ENCODE measurements around the gene HYOU1. TPM values are rescaled to one million over a fixed set of nuclear protein-coding genes. Genes with fewer than 3 reads are reported as not detected.

The HYOU1 gene
- total RNA-seq, 1 experiment from 2014 or later: 228 TPM

DNA sequence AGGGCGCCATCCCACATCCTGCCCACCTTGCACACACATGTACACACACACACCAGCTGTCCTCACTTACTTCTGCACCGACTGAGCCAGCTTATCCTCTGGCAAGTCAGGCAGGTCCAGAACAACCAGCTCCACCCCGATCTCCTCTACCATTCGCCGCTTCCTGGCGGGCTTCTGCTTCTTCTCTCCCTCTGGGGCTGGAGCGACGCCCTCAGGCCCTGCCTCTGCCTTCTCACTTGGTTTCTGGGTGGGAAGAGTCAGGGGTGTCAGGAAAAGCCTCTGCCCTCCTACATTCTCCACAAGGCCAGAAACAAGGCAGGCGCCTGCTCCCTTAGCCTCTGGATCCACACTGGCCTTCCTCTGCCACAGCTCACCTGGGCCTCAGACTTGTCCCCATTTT lies 8.4 kb downstream of the HYOU1 start:
- Histone ChIP-seq H3K4me1 (ENCODE audit: insufficient read depth, low read length) (no peaks in the 10 kb centered on the region), H2AK5ac (ENCODE audit: insufficient read length, low read length) (no peak overlapping the region), H2BK120ac (ENCODE audit: low read depth, low read length, poor library complexity, severe bottlenecking) (no peak overlapping the region), H4K20me1 (ENCODE audit: control insufficient read depth, insufficient read depth, insufficient read length) (no peaks in the 10 kb centered on the region), H3K79me1 (ENCODE audit: insufficient read depth, low read depth, low read length, poor library complexity, severe bottlenecking) (no peaks in the 10 kb centered on the region), H4K5ac (ENCODE audit: insufficient read length, low read depth, low read length) (no peak overlapping the region), H2BK15ac (ENCODE audit: low read depth, low read length) (no peak overlapping the region), H3K27ac (ENCODE audit: insufficient read length, low read depth, low read length) (no peak overlapping the region), H2AFZ (ENCODE audit: low read length) (no peak overlapping the region), H3K9ac (ENCODE audit: extremely low read depth, insufficient read length, low read length) (no peak overlapping the region), H4K8ac (replicated peaks; ENCODE audit: insufficient read length, low read depth, low read length) (no peak overlapping the region), H2BK20ac (ENCODE audit: low read depth, low read length, poor library complexity, severe bottlenecking) (no peak overlapping the region), H4K91ac (ENCODE audit: insufficient read length, low read depth, low read length) (no peak overlapping the region), H3K23me2 (ENCODE audit: insufficient read length, low read depth, low read length, poor library complexity, severe bottlenecking) (no peaks in the 10 kb centered on the region), H3K27me3 (ENCODE audit: insufficient read depth, low read length) (no peaks in the 10 kb centered on the region), H2BK5ac (ENCODE audit: insufficient read length, low read length) (no peak overlapping the region), H3K9me3 (ENCODE audit: control insufficient read depth, low read depth, low read length) (no peaks in the 10 kb centered on the region), H3K4me2 (ENCODE audit: insufficient read depth, insufficient read length, low read length) (no peak overlapping the region), H3K56ac (ENCODE audit: insufficient read length, low read depth, low read length) (no peak overlapping the region), H3T11ph (ENCODE audit: low read length) (no peak overlapping the region), H3K79me2 (ENCODE audit: insufficient read depth, low read length) (no peaks in the 10 kb centered on the region), H3K23ac (ENCODE audit: insufficient read length, low read depth, low read length) (no peak overlapping the region), H3K4ac (ENCODE audit: low read depth, low read length) (no peak overlapping the region), H3K18ac (ENCODE audit: insufficient read length, low read depth, low read length) (no peak overlapping the region), H2BK12ac (ENCODE audit: insufficient read length, low read depth, low read length) (no peak overlapping the region), H3K14ac (ENCODE audit: insufficient read depth, low read length) (no peak overlapping the region)
- Mint-ChIP-seq H3K4me1 (peaks cover 2 to 13% of the 10 kb centered on the region in 2 experiments; a peak in 3 of 4 replicates), H3K36me3 (ENCODE audit: insufficient read depth in 1 of 3, low read depth in 3 of 3) (peaks cover 71 to 94% (median 83%) of the 10 kb centered on the region in 3 experiments), H3K27ac (no peak overlapping the region; a peak in 1 of 7 replicates), H3K4me3 (no peak overlapping the region; a peak in 1 of 5 replicates), H3K9me3 (no peaks in the 10 kb centered on the region), H3K27me3 (ENCODE audit: low read depth) (no peaks in the 10 kb centered on the region)
- WGBS (ENCODE audit: extremely low coverage, insufficient read length, low lambda C conversion rate): no CpG with 5 or more reads among the region's 9 CpGs
- TF ChIP-seq, protein P1, sequence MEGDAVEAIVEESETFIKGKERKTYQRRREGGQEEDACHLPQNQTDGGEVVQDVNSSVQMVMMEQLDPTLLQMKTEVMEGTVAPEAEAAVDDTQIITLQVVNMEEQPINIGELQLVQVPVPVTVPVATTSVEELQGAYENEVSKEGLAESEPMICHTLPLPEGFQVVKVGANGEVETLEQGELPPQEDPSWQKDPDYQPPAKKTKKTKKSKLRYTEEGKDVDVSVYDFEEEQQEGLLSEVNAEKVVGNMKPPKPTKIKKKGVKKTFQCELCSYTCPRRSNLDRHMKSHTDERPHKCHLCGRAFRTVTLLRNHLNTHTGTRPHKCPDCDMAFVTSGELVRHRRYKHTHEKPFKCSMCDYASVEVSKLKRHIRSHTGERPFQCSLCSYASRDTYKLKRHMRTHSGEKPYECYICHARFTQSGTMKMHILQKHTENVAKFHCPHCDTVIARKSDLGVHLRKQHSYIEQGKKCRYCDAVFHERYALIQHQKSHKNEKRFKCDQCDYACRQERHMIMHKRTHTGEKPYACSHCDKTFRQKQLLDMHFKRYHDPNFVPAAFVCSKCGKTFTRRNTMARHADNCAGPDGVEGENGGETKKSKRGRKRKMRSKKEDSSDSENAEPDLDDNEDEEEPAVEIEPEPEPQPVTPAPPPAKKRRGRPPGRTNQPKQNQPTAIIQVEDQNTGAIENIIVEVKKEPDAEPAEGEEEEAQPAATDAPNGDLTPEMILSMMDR (conservative IDR thresholded peaks at IDR 0.05): no peak
- DNase-seq: no peak

Measured in H9 (cell line).